GM11168 (cell line): ENCODE data around the gene BRAP.
"Not testable (repeated sequence)": the region's sequence is repeated elsewhere in the genome, so short reads cannot be mapped to it uniquely, and the experiment has no call there.

ENCODE experiments used
- in situ Hi-C: fragments of 300-500 bp; cut with MboI; formaldehyde crosslinking; loops from one replicate; pipeline ENCODE4 v1.12.0; 2022; ENCODE audit warnings: low sequenced_read_pairs; ENCODE audit not compliant: unreplicated experiment

The BRAP gene

DNA sequence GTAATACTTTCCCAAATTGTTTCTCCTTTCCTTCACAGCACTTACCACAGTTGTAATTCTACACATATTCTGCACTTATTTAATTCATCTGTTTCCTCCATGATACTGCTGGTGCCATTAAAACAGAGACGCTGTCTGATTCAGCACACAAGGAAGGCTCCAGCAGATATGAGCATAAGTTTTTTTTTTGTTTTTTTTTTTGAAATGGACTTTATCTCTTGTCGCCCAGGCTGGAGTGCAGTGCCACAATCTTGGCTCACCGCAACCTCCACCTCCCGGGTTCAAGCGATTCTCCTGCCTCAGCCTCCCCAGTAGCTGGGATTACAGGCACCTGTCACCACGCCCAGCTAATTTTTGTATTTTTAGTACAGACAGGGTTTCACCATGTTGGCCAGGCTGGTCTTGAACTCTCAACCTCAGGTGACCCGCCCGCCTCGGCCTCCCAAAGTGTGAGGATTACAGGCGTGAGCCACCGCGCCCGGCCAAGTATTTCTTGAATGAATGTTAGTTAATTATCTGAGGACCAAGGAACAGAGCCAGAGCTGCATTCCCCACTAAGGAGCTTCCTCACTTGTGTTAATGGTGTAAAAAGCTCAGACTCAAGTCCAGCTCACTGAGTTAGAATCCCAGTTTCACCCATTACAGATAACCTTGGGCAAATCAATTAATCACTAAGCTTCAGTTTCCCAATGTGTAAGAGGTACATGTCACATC is 1.1 kb downstream of the BRAP start:
- in situ Hi-C loops, result not testable (repeated sequence)

DNA sequence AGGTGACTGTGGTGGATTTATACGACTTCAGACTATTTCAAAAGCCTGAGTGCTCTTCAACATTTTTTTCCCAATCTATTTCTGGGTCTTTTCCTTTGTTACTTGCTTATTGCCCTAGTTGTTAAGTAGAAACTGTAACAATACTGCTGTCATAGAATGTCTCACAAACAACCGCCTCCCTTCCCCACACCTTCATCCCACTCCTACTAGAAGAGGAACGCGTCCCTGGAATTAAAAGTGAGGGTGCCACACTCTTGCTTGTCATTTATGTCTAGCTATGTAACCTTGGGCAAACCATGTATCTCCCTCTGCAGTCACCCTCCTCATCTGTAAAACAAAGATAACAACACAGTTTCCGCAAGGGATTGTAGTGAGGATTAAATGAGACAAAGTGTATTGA is 8.6 kb downstream of the BRAP start:
- in situ Hi-C loops, result no loop called here

DNA sequence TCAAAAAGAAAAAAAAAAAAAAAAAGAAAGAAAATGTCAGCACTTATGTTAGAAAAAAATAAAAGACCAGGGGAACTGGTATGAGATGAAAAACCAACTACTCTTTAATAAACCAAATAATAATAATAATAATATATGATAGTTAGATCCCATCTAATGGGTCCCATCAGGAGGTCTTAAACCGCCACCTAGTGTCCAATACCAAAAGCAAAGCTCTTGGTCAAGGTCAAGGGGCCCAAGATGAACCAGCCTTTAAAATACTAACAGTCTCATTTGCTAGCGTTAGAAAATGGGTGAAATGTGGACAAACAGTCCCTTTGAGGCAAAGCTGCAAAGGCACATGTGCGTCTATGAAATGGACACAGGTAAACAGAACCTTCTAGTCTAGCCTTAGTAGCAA is 12.3 kb downstream of the BRAP start:
- in situ Hi-C loops, result no loop called here

DNA sequence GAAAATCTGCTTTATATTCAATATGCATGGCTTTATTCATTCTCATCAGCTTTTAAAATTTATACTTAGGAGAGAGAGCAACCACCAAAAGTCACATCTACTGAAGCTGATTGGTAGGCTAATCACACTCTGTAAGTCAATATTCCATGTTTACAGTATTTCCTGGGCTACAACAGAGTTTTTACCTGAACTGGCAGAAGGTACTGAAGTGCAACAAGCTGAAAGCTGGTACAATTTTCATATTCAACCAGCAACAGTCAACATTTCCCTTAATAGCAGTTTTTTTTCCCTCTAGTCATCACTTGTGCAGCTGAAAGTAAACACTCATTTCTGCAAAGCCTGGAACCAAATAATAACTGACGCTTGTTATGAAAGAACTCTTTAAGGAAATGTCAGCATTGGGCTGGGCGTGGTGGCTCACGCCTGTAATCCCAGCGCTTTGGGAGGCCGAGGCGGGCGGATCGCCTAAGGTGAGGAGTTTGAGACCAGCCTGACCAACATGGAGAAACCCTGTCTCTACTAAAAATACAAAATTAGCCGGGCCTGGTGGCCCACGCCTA is 12.9 kb downstream of the BRAP start:
- in situ Hi-C loops, result no loop called here

DNA sequence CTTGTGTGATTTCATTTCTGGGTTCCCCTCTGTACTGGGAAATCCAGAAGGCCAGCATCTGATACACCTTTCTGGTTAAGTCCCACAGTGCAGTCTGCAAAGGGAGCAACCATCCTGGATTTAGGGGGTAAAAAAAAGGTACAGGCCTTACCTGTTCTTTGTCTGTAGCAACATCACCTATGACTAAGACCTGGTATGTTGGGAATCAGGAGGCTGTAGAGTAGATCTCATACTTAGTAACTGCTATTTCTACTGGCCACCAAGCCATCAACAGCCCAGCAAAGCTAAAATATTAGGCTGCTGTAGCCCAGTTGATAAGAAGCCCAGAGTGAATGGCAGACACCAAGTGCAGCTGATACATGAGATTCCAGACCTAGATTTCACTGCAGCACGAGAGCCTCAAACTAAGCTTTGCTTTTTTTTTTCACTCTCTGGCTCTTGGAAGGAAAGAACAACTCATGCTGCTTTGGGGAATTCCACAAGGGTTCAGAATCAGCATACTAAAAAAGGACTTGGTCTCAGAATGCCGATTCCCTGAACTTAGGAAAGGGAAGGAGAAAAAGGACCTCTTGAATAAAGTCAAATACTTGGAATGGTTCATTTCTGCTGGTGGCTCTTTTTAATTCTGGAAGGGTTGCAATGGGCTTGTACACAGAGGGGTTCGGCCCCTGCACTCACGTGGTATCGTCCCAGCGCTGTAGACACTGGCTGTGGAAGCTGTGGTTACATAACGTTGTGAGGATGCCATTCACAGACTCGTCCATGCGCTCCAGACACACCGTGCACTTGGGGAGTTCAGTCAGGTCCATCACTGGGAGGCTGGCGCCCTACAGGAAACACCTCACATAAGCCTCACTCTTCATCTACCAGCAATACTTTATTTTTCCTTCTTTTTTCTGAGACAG is 20.5 kb downstream of the BRAP start:
- in situ Hi-C loops, result no loop called here

DNA sequence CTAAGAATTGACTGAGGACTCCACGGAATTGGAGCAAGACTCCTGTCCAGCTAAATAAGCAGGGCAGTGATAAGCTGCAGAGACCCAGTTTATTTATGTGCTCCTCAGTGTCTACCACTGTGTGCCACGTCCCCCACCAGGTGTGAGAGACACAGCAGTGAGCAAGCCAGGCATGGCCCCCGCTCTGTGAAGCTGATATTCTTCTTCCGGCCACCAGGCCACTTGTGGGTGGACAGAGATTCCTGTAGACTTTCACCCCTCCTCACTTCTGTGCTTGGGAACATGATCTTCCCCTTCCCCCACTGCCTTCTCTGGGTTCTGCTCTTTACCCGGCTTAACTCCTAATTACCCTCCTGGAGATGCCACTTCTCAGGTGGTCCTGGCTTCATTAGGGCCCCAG is 21.3 kb downstream of the BRAP start:
- in situ Hi-C loops, result no loop called here

DNA sequence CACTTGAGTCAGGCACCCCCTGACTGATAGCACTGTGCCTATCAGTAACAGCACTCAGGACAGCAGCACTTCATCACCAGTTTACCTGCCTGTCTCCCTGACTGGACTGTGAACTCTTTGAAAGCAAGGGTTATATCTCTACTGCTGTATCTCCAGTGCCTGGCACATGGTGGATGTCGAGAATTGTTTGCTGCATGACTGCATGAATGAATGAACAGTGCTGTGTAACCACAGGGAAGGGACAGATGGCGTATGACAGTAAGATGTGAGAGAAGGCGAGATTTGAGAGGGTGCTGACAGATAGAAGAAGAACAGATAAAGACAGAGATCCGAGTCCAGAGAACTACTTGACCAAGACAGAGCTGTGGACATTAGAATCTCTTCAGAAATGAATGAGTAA is 29.7 kb downstream of the BRAP start:
- in situ Hi-C loops, result no loop called here

DNA sequence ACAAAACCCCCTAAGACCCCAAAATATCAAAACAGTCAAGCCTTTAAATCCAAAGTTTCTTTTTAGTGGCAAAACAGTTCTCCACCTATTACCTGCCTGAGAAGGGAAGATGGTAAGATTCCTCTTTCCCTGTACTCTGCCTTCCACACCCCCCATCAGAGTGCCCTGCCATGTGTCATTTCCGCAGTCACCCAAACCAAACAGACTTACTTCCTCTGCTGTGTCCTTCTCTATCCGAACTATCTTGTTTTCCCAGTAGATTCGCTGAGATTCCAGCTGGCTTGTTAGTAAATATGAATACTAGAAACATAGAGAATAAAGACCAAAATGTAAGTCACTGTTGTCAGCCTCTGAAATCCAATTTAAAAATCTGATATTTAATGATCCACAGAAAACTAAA is 30.4 kb downstream of the BRAP start:
- in situ Hi-C loops, result no loop called here

DNA sequence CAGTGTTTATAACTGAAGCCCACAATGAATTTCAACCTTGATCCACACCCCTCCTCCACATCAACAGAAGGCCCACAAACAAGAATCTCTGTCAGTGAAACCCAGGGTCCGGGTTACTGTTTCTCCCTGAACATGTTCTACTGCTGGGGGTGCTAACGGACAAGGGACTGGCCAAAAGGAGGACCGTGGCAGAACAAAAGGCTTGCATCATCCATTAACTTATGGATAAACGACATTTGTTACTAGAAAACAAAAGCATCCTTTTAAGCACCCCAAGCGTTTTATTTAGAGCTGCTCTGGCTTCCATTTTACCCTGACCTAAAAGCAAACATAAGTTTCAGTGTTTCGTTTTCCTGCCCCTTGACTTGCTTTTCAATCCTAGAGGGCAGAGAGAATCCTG is 32.2 kb downstream of the BRAP start:
- in situ Hi-C loops, result no loop called here

DNA sequence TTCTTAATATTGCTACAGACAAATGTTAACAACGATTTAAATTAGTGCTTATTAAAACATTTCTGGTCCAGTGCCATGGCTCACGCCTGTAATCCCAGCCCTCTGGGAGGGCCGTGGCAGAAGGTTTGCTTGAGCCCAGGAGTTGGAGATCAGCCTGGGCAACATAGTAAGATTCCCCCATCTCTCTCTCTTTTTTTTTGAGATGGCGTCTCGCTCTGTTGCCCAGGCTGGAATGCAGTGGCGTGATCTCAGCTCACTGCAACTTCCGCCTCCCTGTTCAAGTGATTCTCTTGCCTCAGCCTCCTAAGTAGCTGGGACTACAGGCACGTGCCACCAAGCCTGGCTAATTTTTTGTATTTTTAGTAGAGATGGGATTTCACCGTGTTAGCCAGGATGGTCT is 33.2 kb downstream of the BRAP start:
- in situ Hi-C loops, result not testable (repeated sequence)

DNA sequence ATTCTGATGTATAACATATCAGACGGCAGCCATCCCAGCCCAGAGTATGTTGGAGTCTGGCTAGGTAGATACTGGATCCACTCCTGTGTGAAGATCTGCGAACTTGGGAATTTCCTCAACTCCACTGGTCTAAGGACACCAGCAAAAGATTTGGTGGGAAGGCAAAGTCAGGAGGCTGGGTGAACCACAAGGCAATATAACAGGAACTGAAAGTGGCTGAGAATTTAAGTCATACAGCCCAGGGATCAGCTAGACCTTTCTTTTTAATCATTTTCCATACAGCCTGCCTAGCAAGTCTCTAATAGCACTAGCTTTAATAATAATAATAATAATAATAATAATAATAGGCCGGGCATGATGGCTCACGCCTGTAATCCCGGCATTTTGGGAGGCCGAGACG is 34.8 kb downstream of the BRAP start:
- in situ Hi-C loops, result no loop called here

DNA sequence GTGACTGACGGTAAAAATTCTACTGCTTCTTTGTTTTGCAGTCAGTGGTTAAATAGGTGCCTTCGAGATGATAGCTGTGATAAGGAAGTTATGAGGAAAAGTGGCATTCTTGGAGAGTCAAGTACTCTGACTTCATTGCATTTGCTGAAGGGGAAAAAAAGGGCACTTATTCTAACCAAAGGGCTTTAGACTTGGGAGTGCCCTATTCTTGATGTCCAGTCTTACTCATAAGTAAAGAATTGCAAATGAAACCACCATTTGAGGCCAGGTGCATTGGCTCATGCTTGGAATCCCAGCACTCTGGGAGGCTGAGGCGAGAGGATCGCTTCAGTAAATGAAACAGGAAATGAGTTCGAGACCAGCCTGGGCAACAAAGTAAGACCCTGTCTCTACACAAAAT is 40.3 kb downstream of the BRAP start:
- in situ Hi-C loops, result no loop called here

DNA sequence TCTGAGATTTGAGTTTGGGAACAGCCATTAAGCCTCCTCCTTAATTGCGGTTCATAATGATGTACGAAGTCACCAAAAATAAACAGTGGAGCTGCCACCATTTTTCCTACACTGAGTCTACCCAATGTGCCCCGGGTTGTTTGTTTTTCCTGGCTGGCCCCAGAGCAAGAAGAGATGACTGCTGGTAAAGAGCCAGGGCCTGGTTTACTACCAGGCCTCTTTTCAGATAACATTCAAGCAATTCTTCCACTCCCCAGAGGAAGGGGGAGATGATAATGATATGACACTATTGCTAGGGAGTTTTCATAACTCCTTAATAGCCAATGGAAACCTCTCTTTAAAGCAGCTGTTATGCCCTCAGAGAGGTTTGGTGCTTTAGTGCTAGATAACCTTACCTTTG is 42.3 kb downstream of the BRAP start:
- in situ Hi-C loops, result no loop called here

DNA sequence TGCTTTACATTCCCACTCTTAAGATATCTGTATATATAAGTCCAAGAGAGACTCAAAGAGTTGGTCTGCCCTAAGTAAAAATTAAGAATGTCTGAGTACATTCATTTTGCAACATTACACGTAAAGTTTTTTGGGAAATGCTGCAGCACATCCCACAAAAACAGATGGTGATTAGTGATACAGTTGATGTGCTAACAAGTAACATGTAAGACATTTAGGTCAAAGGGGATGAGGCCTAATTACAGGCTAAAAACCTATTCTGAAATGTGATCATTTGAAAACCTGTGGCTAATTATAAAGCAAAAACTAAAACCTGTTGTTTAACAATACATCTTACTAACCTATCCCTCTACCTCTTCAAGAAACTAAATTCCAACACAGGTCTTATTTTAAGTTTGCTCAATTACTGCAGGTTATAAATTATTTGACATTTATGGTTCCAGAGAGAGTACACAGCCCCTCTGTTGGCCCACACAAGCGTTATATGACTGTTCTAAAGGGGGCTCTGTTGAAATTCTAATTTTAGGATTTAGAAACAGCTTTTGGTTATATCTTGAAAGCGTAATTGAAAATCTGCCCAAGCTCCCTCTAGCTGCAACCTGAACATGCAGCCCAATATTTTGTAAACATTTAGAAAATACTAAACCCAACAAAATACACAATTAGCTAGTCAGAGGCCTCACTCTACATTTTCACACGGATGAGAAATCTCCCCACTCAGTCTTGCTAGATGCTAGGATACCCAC is 42.9 kb downstream of the BRAP start:
- in situ Hi-C loops, result no loop called here

DNA sequence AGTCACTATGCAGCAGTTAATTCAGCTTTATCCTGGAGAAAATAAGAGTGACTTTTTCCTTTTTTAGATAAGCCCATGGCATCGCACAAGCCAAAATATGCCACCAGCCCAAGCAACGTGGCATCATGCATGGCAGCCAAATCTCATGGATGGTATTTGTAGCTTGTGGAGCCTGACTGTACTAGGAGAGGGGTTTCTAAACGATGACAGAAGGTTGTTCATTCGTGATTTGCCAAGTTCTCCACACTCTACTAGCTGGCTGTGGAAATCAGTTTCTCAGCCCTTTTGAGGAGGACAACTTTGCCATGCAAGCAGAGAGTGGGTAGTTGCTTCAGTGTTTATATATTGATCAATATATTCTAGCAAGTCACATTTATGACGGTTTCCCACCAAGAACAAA is 45.2 kb downstream of the BRAP start:
- in situ Hi-C loops, result no loop called here

DNA sequence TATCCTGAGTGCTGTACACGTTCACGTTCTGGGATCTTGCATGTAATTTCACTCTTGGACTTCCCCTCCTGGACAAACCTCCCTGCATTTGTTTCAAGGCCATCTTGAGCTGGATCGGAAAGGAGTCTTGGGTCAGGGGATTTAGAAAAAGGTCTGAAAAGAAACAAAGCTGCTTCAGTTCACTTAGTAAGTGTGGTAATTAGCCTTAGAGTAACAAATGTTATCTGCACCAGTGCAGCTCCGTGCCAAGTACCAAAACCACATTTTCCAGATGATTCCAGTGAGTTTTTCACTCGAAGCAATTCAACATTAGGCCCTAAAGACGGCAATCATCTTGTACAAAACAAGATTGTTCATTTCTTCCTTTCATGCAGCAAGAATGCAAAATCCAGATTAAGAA is 47.2 kb downstream of the BRAP start:
- in situ Hi-C loops, result no loop called here

DNA sequence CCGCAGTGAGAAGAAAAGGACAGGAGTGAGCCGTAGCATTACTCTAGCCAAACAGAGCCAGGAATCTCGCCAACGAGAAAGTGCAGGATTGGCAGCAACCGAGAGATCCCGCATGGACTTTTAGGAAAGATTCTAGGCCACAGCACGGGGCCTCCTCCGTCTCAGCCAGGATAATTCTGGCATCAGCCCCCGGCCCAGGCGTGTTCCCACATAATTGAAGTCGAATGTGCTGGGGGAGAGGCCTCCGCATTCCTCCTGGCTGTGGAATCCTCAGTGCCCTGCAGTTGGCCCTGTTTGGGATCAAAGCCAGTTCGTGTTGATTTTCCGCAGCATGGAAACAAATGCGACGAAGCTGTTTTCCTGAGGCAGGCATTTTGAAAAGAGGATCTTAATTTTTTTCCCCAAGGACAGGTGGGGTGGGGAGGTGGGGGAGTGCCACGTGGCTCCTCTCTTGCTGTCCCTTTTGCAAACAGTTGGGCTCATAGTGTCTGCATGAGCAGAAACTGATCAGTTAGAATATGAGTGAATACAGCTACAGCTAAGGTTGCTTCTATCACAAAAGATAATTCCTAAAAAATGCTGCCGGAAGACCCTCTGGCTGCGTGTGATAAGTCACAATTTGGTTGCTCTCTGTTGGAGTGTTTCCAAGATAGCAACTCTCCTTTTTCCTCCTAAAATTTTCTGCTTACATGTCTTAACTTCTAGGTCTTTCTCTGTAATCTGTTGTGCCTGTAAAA is 49.4 kb downstream of the BRAP start:
- in situ Hi-C loops, result no loop called here

DNA sequence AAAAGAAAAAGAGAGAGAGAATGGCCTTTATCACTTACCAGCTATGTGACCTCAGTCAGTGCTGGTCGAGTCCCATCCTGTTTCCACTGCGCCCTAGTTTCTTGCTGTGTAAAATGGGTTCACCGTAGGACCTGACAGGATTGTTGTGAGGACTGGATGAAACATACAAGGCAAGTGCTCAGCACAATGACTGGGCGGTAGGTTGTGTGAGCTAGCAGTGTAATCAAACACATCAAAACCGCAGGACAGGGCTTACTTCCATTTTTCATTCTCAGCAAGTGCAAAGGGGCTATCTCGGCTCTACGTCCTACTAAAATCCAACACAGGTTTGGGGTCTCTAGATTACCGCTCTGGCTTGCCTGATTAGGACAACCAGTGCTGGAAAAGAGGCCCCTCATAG is 50.2 kb downstream of the BRAP start:
- in situ Hi-C loops, result no loop called here

DNA sequence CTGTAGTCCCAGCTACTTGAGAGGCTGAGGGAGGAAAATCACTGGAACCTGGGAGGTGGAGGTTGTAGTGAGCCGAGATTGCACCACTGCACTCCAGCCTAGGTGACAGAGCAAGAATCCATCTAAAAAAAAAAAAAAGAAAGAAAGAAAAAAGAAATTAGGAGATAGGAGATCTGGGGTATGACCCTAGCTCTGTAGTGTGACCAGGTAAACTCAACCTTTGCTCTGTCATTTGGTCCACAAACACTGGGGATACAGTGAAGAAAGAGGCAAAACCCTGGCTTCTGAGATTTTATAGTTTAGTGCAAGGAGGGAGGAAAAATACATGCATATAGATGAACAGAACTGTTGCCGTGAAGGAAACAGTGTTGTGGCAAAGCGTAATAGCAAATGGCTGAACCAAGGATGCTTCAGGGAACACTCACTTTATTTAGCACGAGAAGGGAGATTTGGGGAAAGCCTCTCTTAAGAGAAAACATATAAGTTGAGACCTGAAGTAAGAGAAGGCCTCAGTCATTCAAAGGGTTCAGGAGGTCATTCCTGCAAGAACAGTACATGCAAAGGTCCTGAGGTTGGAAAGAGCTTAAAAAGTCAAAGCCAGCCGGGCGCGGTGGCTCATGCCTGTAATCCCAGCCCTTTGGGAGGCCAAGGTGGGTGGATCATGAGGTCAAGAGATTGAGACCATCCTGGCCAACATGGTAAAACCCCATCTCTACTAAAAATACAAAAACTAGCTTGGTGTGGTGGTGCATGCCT is 57.1 kb downstream of the BRAP start:
- in situ Hi-C loops, result no loop called here
